ENCODE data around the gene NOX5.

NOX5 gene

GRCh38 chr15:69085325-69086081, 71.0 kb downstream of the NOX5 start:
- FAIRE-seq: no peak

DNA sequence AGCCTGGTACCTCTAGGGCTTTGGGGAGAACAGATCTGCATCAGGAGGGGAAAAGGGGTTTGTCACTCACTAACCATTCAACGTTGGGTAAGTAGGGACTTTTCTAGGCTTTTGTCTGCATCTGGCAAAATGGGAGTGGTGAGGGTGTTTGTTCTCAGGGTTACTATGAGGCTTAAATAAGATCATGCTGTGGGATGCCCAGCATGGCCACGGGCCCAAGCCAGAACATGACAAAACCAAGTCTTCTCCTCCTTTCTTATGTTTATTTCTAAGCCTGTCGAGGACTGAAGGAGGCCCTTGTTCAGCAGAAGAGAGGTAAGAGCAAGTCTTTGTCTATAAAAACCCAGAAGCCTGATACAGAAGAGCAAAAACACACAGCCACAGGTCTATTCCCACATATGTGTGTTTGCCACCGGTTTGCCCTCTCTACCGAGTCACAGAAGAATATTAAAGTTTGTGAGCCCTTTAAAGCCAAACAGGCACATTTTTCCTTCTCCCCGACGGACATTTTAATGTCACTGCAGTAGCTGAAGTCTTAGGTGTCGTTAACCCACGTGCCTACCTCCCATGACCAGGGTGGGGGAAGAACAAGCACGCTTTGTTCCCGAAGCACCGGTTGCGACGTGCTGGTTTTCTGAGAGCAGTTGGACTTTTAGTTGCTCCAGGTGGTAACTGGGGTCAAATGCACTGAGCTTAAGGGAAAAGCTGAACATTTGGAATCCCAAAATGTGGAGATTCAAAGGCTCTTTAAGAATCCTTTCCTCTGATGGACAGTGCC, 72.1 kb downstream of the NOX5 start:
- no peak for FAIRE-seq

- no peak for FAIRE-seq
These were observed 73.0 kb downstream of the NOX5 start for GRCh38 chr15:69087366-69087976.

- FAIRE-seq: no peak
These were observed 73.9 kb downstream of the NOX5 start for GRCh38 chr15:69088300-69088965.

- no peak for FAIRE-seq
These were observed 74.8 kb downstream of the NOX5 start for GRCh38 chr15:69089258-69089657.

DNA sequence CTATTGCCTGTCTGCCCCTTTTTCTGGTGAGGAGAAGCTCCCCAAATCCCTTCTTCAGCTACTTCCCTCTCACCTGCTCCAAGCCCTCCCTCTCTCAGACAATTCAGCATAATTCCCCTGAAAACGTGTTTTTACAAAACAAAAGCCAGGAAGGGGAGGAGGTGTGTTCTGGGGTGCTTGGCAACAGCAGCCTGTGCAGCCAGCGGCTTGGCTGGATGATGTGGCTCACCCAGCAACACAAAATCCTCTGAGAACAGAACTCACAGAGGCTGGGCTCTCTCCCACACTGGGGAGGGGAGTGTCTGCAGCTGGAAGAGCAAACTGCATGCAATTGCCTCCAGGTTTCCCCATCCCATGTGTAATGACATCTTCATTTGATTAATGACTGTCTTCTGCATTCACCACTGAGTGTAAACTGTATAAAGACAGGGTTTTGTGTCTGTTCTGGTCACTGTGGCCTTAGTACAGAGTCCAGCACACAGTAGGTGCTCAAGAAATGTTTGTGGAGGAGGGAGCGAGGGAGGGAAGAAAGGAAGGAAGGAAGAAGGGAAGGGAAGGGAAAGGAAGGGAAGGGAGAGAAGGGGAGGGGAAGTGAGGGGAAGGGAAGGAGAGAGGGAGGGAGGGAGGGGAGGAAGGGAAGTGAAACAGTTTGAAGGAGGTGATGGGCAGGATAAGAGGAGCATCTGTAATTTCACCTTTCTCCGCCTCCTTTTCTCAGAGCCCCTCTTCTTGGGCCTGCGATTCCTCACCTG, 75.9 kb downstream of the NOX5 start:
- FAIRE-seq: no peak

DNA sequence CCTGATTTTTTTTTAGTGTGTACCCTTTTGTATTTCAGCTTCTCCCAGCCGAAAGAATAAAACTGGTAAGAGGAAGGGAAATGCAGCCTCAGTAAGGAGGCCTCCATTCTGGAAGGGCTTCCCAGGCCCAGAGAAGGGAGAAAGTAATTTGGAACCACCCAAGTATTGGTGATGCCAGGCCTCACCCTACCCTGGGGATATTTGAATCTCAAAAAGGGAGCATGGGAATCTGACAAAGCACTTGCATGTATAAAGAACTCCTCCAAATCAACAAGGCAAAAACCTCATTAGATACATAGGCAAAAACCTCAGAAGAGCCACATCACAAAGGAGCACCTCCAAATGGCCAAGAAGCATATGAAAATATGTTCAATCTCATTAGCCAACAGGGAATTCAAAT, 77.2 kb downstream of the NOX5 start:
- FAIRE-seq: no peak

GRCh38 chr15:69092159-69092558, 77.7 kb downstream of the NOX5 start:
- FAIRE-seq: no peak

- FAIRE-seq: no peak
These were observed 78.6 kb downstream of the NOX5 start for GRCh38 chr15:69093127-69093526.

DNA sequence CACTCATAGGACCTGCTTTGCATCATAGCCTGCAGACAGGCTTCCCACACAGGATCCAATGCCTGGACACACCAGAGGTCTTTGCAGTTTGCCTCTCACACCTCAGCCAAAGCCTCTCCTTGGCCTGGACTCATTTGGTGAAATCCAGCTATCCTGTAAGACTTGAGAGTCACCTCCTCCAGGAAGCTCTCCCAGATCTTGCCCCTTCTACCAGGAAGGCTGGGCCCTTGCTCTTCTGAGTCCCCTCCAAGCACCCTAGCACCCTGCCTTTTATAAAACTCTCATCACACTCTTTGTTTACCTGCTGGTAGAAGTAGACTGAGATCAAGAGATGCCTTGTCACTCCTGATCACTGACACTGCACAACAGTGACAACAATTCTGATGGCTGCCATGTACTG, 79.1 kb downstream of the NOX5 start:
- no peak for FAIRE-seq

- FAIRE-seq: no peak
These were observed 79.8 kb downstream of the NOX5 start for GRCh38 chr15:69094124-69094921.

- no peak for FAIRE-seq
These were observed 80.8 kb downstream of the NOX5 start for GRCh38 chr15:69095274-69095673.

DNA sequence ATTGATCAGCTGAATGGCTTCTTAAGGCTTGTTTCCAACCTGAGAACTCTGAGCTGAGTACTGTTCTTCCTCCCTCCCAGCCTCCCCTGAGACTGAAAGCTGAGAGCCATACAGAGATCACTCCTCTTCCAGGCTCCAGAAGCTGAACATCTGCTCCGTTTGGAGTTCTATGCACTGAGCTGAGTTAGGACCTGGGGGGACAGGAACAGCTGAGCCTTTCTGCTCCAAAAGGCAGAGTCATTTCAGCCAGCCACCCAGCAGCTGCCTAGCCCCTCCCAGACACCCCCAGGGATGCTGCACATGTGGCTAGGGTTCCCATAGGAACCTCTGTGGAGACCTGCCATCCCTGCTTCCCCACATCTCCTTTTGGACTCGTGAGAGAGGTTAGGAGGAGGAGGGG, 81.7 kb downstream of the NOX5 start:
- FAIRE-seq: no peak

GRCh38 chr15:69096626-69097025, 82.1 kb downstream of the NOX5 start:
- no peak for FAIRE-seq

GRCh38 chr15:69098771-69099170, 84.3 kb downstream of the NOX5 start:
- FAIRE-seq: no peak

- no peak for FAIRE-seq
These were observed 85.4 kb downstream of the NOX5 start for GRCh38 chr15:69099941-69100340.

DNA sequence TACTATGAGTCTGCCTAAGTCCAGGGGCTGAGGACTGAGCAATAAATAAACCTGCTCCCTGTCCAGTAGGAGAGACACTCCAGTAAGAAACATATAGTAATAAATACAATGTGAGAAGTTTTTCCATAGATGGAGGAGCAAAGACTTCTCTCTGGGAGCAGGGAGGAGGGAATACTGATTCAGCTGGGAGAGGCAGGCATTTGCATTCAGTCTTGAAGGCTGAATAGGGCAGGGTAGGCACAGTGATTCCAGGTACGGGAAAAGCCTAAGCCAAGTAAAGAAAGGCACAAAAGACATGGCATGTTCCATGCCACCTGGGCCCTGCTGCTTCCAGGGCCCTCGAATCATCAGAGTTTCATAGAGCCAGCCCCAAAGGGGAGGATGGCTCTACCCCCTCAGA, 86.3 kb downstream of the NOX5 start:
- no peak for FAIRE-seq

- FAIRE-seq: no peak
These were observed 89.7 kb downstream of the NOX5 start for GRCh38 chr15:69104050-69104750.

DNA sequence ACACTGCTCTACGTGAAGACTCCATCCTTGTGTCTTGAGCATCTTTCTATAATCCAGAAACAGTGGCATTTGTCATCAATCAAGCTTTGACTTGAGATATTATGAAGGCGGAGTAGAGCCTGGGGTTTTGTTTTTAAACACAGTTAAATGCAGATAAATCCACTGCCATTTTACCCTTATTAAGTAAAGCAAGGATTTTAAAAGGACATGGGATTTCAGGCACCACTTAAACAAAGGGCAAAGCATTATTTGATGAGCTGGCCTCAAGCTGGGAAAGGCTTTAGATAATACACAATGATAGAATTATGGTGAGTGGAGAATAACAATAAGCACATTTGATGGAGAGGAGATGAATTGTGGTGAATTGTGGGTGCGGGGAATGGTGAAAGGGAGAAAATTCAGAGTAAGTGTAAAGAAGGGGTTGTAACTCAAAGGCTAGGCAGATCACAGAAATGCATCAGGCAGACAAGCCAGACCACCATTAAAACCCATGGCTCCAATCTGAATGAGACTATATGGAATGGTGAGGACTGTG, 91.0 kb downstream of the NOX5 start:
- no peak for FAIRE-seq

- FAIRE-seq: no peak
These were observed 92.6 kb downstream of the NOX5 start for GRCh38 chr15:69107025-69107620.
